Mesothelial cell of epicardium (in vitro differentiated cells): ENCODE measurements around the gene PRRG3. TPM values are rescaled to one million over a fixed set of nuclear protein-coding genes. Genes with fewer than 3 reads are reported as not detected.
A peak's percentile ranks its signal among the peaks of the same experiment; 100 is the strongest.

Experiments
- DNase-seq, 2 experiments: peaks; one replicate each; pipeline ENCODE4 v3.0.0; 2021; ENCODE audit warnings: low spot score in 2 of 2; ENCODE audit not compliant: unreplicated experiment in 2 of 2
- H3K27ac Mint-ChIP-seq: 2 replicates; pipeline ENCODE4 v1.8.0; 2021; ENCODE audit warnings: mixed read lengths
- H3K27me3 Mint-ChIP-seq: 2 replicates; pipeline ENCODE4 v1.8.0; 2021; ENCODE audit warnings: low read depth, mixed read lengths
- H3K36me3 Mint-ChIP-seq: 2 replicates; pipeline ENCODE4 v1.8.0; 2021; ENCODE audit warnings: mixed read lengths
- H3K4me1 Mint-ChIP-seq: 2 replicates; pipeline ENCODE4 v1.8.0; 2021; ENCODE audit warnings: mixed read lengths
- H3K4me3 Mint-ChIP-seq: 2 replicates; pipeline ENCODE4 v1.8.0; 2021; ENCODE audit warnings: mild to moderate bottlenecking, moderate library complexity, mixed read lengths
- H3K9me3 Mint-ChIP-seq: 2 replicates; pipeline ENCODE4 v1.8.0; 2021; ENCODE audit warnings: mixed read lengths
- CTCF ChIP-seq: fragments of 200-600 bp; sonication (generic); IDR thresholded peaks from one replicate; pipeline ENCODE4 v1.5.0; 2021; ENCODE audit warnings: antibody characterized with exemption; ENCODE audit not compliant: unreplicated experiment
- total RNA-seq: library from RNA; stranded (reverse); gene quantifications from 3 replicates; pipeline ENCODE4 v1.2.1, GENCODE V29; 2021

PRRG3 gene
- total RNA-seq, 1 donor from 2014 or later = 2.5 TPM

GRCh38 chrX:151715752-151716151, 20.5 kb downstream of the PRRG3 start, which contains the start of gene FATE1:
Gene FATE1 (plus strand): TSS chrX:151716035. CDS start chrX:151716120, 85 bp downstream.
- no peak for TF ChIP-seq CTCF
- peaks cover 2% of the 10 kb centered on the region for H3K4me1 Mint-ChIP-seq
- peaks cover 6% of the 10 kb centered on the region for H3K9me3 Mint-ChIP-seq
- no peaks in the 10 kb centered on the region for H3K36me3 Mint-ChIP-seq
- peaks cover 24% of the 10 kb centered on the region for H3K27me3 Mint-ChIP-seq
- H3K4me3 Mint-ChIP-seq = no peak within 1 kb of the TSS
- DNase-seq = no peak
- no peak within 1 kb of the TSS for H3K27ac Mint-ChIP-seq

- Mint-ChIP-seq H3K9me3 (peaks cover 12% of the 10 kb centered on the region), H3K36me3 (no peaks in the 10 kb centered on the region), H3K27me3 (peaks cover 10% of the 10 kb centered on the region), H3K4me1 (peaks cover 4% of the 10 kb centered on the region), H3K4me3 (no peak overlapping the region), H3K27ac (no peak overlapping the region)
- TF ChIP-seq CTCF = peak; percentile 26
- peak in 1 of 2 experiments; percentile 66 for DNase-seq
Observed at GRCh38 chrX:151722241-151722846, 27.1 kb downstream of the PRRG3 start.

- H3K9me3 Mint-ChIP-seq = peaks cover 12% of the 10 kb centered on the region
- DNase-seq = no peak
- TF ChIP-seq CTCF = no peak
- peaks cover 8% of the 10 kb centered on the region for H3K27me3 Mint-ChIP-seq
- H3K36me3 Mint-ChIP-seq = no peaks in the 10 kb centered on the region
- peaks cover 4% of the 10 kb centered on the region for H3K4me1 Mint-ChIP-seq
- H3K27ac Mint-ChIP-seq = no peak overlapping the region
- no peak overlapping the region for H3K4me3 Mint-ChIP-seq
Observed at GRCh38 chrX:151723156-151723760, 28.0 kb downstream of the PRRG3 start.

- Mint-ChIP-seq H3K27me3 (peaks cover 11% of the 10 kb centered on the region), H3K27ac (no peak overlapping the region), H3K4me3 (no peak overlapping the region), H3K9me3 (peaks cover 13% of the 10 kb centered on the region), H3K36me3 (no peaks in the 10 kb centered on the region), H3K4me1 (peaks cover 4% of the 10 kb centered on the region)
- DNase-seq = no peak
- no peak for TF ChIP-seq CTCF
Observed at GRCh38 chrX:151724563-151725337, 29.5 kb downstream of the PRRG3 start.

GRCh38 chrX:151725338-151725614, 30.0 kb downstream of the PRRG3 start:
- no peaks in the 10 kb centered on the region for H3K36me3 Mint-ChIP-seq
- peaks cover 4% of the 10 kb centered on the region for H3K4me1 Mint-ChIP-seq
- no peak overlapping the region for H3K27ac Mint-ChIP-seq
- peaks cover 13% of the 10 kb centered on the region for H3K9me3 Mint-ChIP-seq
- TF ChIP-seq CTCF = no peak
- peaks cover 14% of the 10 kb centered on the region for H3K27me3 Mint-ChIP-seq
- DNase-seq = no peak
- no peak overlapping the region for H3K4me3 Mint-ChIP-seq
